H1 (cell line): ENCODE measurements around the gene CABP4. TPM values are rescaled to one million over a fixed set of nuclear protein-coding genes. Genes with fewer than 3 reads are reported as not detected.

ENCODE experiments used
- CTCF ChIA-PET: fragments of 300-600 bp; sonication (Branson Sonifier 250); formaldehyde crosslinking; loops from one replicate; lab custom pipeline; 2021; ENCODE audit not compliant: partially characterized antibody; lab: Charles Lee
- POLR2A ChIA-PET: fragments of 300-600 bp; sonication (Branson Sonifier 250); formaldehyde crosslinking; loops from one replicate; lab custom pipeline; 2021; ENCODE audit warnings: inconsistent platforms; ENCODE audit not compliant: partially characterized antibody; lab: Charles Lee
- DNase-seq, 2 experiments: peaks; one replicate each; pipeline versions ENCODE4 v3.0.0 to v3.0.0-alpha.2; 2010 to 2022; ENCODE audit warnings: low spot score in 2 of 2, low read depth in 1 of 2, mixed read lengths in 1 of 2
- FAIRE-seq: peaks from 2 replicates; lab custom pipeline; 2011; peaks lifted over from hg19 to GRCh38; lab: Jason Lieb, UNC
- H2AFZ ChIP-seq: 2 replicates; pipeline ENCODE4 v1.8.1; 2012; ENCODE audit warnings: low read length, inconsistent platforms
- H2AK5ac ChIP-seq: 2 replicates; pipeline ENCODE4 v1.6.1; 2013; ENCODE audit warnings: low read depth, low read length
- H2BK120ac ChIP-seq: replicated peaks from 2 replicates; pipeline ENCODE3; 2013; ENCODE audit warnings: low read depth, low read length, inconsistent platforms
- H2BK12ac ChIP-seq: 2 replicates; pipeline ENCODE4 v1.6.1; 2013; ENCODE audit warnings: low read depth, low read length
- H2BK15ac ChIP-seq: 2 replicates; pipeline ENCODE4 v1.6.1; 2013; ENCODE audit warnings: low read length
- H2BK20ac ChIP-seq: 2 replicates; pipeline ENCODE4 v1.6.1; 2013; ENCODE audit warnings: low read length
- H2BK5ac ChIP-seq: 2 replicates; pipeline ENCODE4 v1.6.1; 2013; ENCODE audit warnings: low read depth, low read length
- H3K14ac ChIP-seq: 2 replicates; pipeline ENCODE4 v1.6.1; 2013; ENCODE audit warnings: inconsistent platforms; ENCODE audit not compliant: insufficient read length
- H3K18ac ChIP-seq: 2 replicates; pipeline ENCODE4 v1.6.1; 2013; ENCODE audit warnings: low read length; ENCODE audit errors: extremely low read depth
- H3K23ac ChIP-seq: 2 replicates; pipeline ENCODE4 v1.6.1; 2013; ENCODE audit warnings: inconsistent platforms; ENCODE audit not compliant: insufficient read length
- H3K23me2 ChIP-seq: 2 replicates; pipeline ENCODE4 v1.6.1; 2013; ENCODE audit warnings: low read depth, low read length
- H3K27ac ChIP-seq: 2 replicates; pipeline ENCODE4 v1.6.1; 2011; ENCODE audit warnings: low read depth, low read length, inconsistent platforms
- H3K27me3 ChIP-seq, 4 experiments: replicated peaks in 1 of 4; 1 replicate in 1 of 4; 2 replicates in 3 of 4; pipeline versions ENCODE4 v1.6.1 to v1.8.1; 2011 to 2013; ENCODE audit warnings: low read length in 3 of 4, mild to moderate bottlenecking in 3 of 4, inconsistent platforms in 2 of 4, mixed read lengths in 2 of 4, moderate library complexity in 1 of 4; ENCODE audit not compliant: control insufficient read depth in 3 of 4, insufficient read depth in 3 of 4; ENCODE audit errors: extremely low read depth in 1 of 4
- H3K36me3 ChIP-seq, 4 experiments: 2 replicates each; pipeline versions ENCODE4 v1.6.1 to v1.8.1; 2011 to 2013; ENCODE audit warnings: mild to moderate bottlenecking in 4 of 4, low read length in 3 of 4, moderate library complexity in 2 of 4, control low read depth in 1 of 4, inconsistent platforms in 1 of 4; ENCODE audit not compliant: insufficient read depth in 4 of 4, control insufficient read depth in 2 of 4
- H3K4ac ChIP-seq: replicated peaks from 2 replicates; pipeline ENCODE3; 2013; ENCODE audit warnings: low read length, low read depth, mixed read lengths, inconsistent platforms; ENCODE audit not compliant: insufficient read length
- H3K4me1 ChIP-seq, 4 experiments: replicated peaks in 1 of 4; 1 replicate in 1 of 4; 2 replicates in 3 of 4; pipeline versions ENCODE4 v1.6.1 to v1.8.1; 2011 to 2013; ENCODE audit warnings: low read length in 3 of 4, inconsistent platforms in 2 of 4, mixed read lengths in 1 of 4; ENCODE audit not compliant: insufficient read depth in 4 of 4, control insufficient read depth in 3 of 4
- H3K4me2 ChIP-seq, 2 experiments: 2 replicates each; pipeline versions ENCODE4 v1.6.1 to v1.8.1; 2011 to 2013; ENCODE audit warnings: low read depth in 2 of 2, low read length in 2 of 2, control low read depth in 1 of 2, inconsistent platforms in 1 of 2, mild to moderate bottlenecking in 1 of 2; ENCODE audit not compliant: insufficient read depth in 1 of 2
- H3K4me3 ChIP-seq, 4 experiments: fragments of 200-600, 300-600 bp in 1 of 4; sonication (generic), shearing (Covaris generic), sonication (Bioruptor Twin) in 1 of 4; 2 replicates each; pipeline versions ENCODE4 v1.5.1 to v1.8.1; 2011 to 2016; ENCODE audit warnings: low read length in 4 of 4, low read depth in 3 of 4, control low read depth in 2 of 4, inconsistent platforms in 2 of 4, mild to moderate bottlenecking in 2 of 4, mixed read lengths in 1 of 4, moderate library complexity in 1 of 4; ENCODE audit not compliant: insufficient read depth in 2 of 4; ENCODE audit errors: extremely low read depth in 1 of 4
- H3K56ac ChIP-seq: replicated peaks from 2 replicates; pipeline ENCODE3; 2013; ENCODE audit warnings: low read depth, mild to moderate bottlenecking, mixed read lengths, low read length, inconsistent platforms; ENCODE audit not compliant: insufficient read length
- H3K79me1 ChIP-seq: 2 replicates; pipeline ENCODE4 v1.6.1; 2013; ENCODE audit warnings: low read depth, low read length, control low read depth
- H3K79me2 ChIP-seq, 2 experiments: 2 replicates each; pipeline versions ENCODE4 v1.6.1 to v1.8.1; 2012 to 2013; ENCODE audit warnings: low read length in 2 of 2, mild to moderate bottlenecking in 2 of 2, inconsistent platforms in 1 of 2; ENCODE audit not compliant: insufficient read depth in 2 of 2, control insufficient read depth in 1 of 2
- H3K9ac ChIP-seq, 4 experiments: replicated peaks in 1 of 4; 1 replicate in 1 of 4; 2 replicates in 3 of 4; pipeline versions ENCODE4 v1.6.1 to v1.8.1; 2011 to 2013; ENCODE audit warnings: low read depth in 3 of 4, low read length in 3 of 4, control low read depth in 2 of 4, mild to moderate bottlenecking in 2 of 4, moderate library complexity in 2 of 4, inconsistent platforms in 1 of 4; ENCODE audit errors: extremely low read depth in 1 of 4
- H3K9me3 ChIP-seq, 2 experiments: 2 replicates each; pipeline versions ENCODE4 v1.6.1 to v1.8.1; 2012 to 2013; ENCODE audit warnings: mild to moderate bottlenecking in 2 of 2, moderate library complexity in 2 of 2, control low read depth in 1 of 2, inconsistent platforms in 1 of 2, low read depth in 1 of 2, low read length in 1 of 2, mixed read lengths in 1 of 2; ENCODE audit not compliant: insufficient read depth in 2 of 2
- H4K20me1 ChIP-seq, 2 experiments: replicated peaks in 1 of 2; 2 replicates each; pipeline versions ENCODE3 to v1.8.1; 2011 to 2013; ENCODE audit warnings: inconsistent platforms in 2 of 2, low read length in 2 of 2, mild to moderate bottlenecking in 1 of 2; ENCODE audit not compliant: insufficient read depth in 2 of 2, control insufficient read depth in 1 of 2
- H4K5ac ChIP-seq: 2 replicates; pipeline ENCODE4 v1.6.1; 2013; ENCODE audit warnings: low read length, low read depth, mixed read lengths, inconsistent platforms; ENCODE audit not compliant: insufficient read length
- H4K8ac ChIP-seq: 2 replicates; pipeline ENCODE4 v1.8.0; 2013; ENCODE audit warnings: mild to moderate bottlenecking, moderate library complexity, low read length, inconsistent platforms; ENCODE audit not compliant: insufficient read depth; ENCODE audit errors: extremely low read depth
- H4K91ac ChIP-seq: replicated peaks from 2 replicates; pipeline ENCODE3; 2013; ENCODE audit warnings: low read length, mixed read lengths, inconsistent platforms; ENCODE audit not compliant: insufficient read length
- CBX5 ChIP-seq: fragments of 300-800, 300-1000 bp; sonication (generic); IDR thresholded peaks from 2 replicates; pipeline ENCODE4 v1.7.1; 2016; ENCODE audit warnings: antibody characterized with exemption, low read length, low read depth
- CBX8 ChIP-seq: fragments of 300-800, 300-1000 bp; sonication (generic); IDR thresholded peaks from 2 replicates; pipeline ENCODE4 v1.7.1; 2016; ENCODE audit warnings: low read depth, low read length, borderline replicate concordance
- CTCF ChIP-seq, 3 experiments: IDR thresholded peaks; 1 replicate in 2 of 3; 2 replicates in 1 of 3; pipeline versions ENCODE4 v1.5.1 to v1.6.1; 2011; ENCODE audit warnings: low read length in 3 of 3, mild to moderate bottlenecking in 3 of 3, inconsistent platforms in 2 of 3, low read depth in 1 of 3, moderate library complexity in 1 of 3; ENCODE audit not compliant: insufficient read depth in 1 of 3; ENCODE audit errors: control extremely low read depth in 1 of 3
- E2F6 ChIP-seq: IDR thresholded peaks from 2 replicates; pipeline ENCODE4 v1.6.1; 2012; ENCODE audit warnings: inconsistent platforms
- EGR1 ChIP-seq: IDR thresholded peaks from 2 replicates; pipeline ENCODE4 v1.6.1; 2011; ENCODE audit warnings: low read depth, low read length, borderline replicate concordance
- SAP30 ChIP-seq: fragments of 300-600 bp; sonication (generic); IDR thresholded peaks from 2 replicates; pipeline ENCODE4 v1.7.1; 2012; ENCODE audit warnings: low read length, moderate library complexity, mild to moderate bottlenecking, inconsistent platforms; ENCODE audit not compliant: insufficient read depth, insufficient replicate concordance
- SP4 ChIP-seq: IDR thresholded peaks from 2 replicates; pipeline ENCODE4 v1.6.1; 2012; ENCODE audit warnings: low read length, inconsistent platforms
- YY1 ChIP-seq: IDR thresholded peaks from 2 replicates; pipeline ENCODE4 v1.6.1; 2011; ENCODE audit warnings: low read depth, mild to moderate bottlenecking, low read length
- WGBS, 2 experiments: shearing (Covaris generic) in 1 of 2; methylation state at CpG; one replicate each; pipeline versions ENCODE4 v1.1.6 to v1.1.7; 2013 to 2015; ENCODE audit warnings: low lambda C conversion rate in 2 of 2, mixed read lengths in 2 of 2, inconsistent platforms in 1 of 2, low coverage in 1 of 2, missing lambda C conversion rate in 1 of 2; ENCODE audit not compliant: insufficient replicate concordance in 2 of 2, insufficient coverage in 1 of 2, insufficient read length in 1 of 2; ENCODE audit errors: extremely low coverage in 1 of 2, missing lambda C conversion rate in 1 of 2; 5-methylcytosine and 5-hydroxymethylcytosine counted together
- polyA plus RNA-seq, 7 experiments: library from polyadenylated mRNA; depleted of rRNA in 3 of 7; stranded (reverse) in 5 of 7; unstranded in 2 of 7; fragments of >200 nt in 5 of 7; fragments of 200-250 nt in 2 of 7; gene quantifications; 1 replicate in 5 of 7; 2 replicates in 1 of 7; 4 replicates in 1 of 7; pipeline versions ENCODE4 v1.2.1 to v1.2.3, GENCODE V29; 2011 to 2013; ENCODE audit warnings: missing spikeins in 2 of 7, mixed read lengths in 2 of 7
- total RNA-seq: library from RNA; stranded (reverse); fragmentation: NEBNext Ultra II Directional; extraction: Animal tissue kit (Norgen Biotek cat#: 25700); gene quantifications from 2 replicates; pipeline ENCODE4 v1.2.1, GENCODE V29; 2021

Gene CABP4
- total and polyA plus RNA-seq, 2 of the 8 experiments (the other 6 are each of a cell fraction or from before 2014, with no cell fraction given): not detected

DNA sequence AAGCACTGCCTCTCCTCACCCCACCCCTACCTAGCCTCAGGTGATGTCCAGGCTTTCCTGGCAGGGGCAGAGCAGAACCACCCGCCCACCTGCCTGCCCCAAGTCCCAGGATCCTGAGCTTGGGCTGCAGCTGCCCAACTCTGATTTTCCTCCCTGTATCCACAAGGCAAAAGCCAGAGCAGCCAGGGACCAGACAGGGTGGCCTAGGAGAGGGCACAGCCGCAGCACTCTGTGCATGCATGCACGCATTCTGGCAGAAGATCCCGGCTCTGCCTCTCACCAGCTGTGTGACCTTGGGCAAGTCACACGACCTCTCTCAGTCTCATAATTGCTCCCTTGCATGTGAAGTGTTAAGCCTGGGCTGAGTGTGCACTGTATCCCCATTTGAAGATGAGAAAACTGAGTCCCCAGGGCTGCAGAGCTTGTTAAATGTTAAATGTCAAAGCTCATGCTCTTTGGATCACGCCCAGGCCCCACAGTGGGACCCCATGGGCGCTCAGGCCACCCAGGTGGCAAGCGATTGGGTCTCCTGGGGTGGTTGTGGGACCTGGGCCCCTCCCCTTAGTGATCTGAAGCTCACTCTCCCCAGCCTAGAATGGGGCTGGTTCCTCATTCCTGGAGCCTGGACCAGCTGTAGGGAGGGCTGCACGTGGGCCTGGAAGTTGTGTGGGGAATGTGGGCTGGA lies 42.5 kb upstream of the CABP4 start:
- ChIA-PET POLR2A (interaction anchor here (0.8 to 3.1 kb wide), 9 partner anchors 8 to 171 kb away, joined by 3 to 11 read pairs (median 4); partner anchors contain the start of genes GSTP1, RAD9A, RPS6KB2 and TBC1D10C), CTCF (interaction anchor here (1.0 to 2.5 kb wide), 7 partner anchors 11 to 67 kb away, joined by 3 to 7 read pairs (median 4); partner anchors contain the start of genes PPP1CA, RAD9A and TMEM134)
- Histone ChIP-seq H3K56ac (no peak overlapping the region), H3K23me2 (0 out of 2 replicates have a peak, but pooled peaks cover 3% of the 10 kb centered on the region), H3K27ac (no peak overlapping the region), H2BK5ac (no peak overlapping the region), H2AFZ (no peak overlapping the region), H3K4me3 (no peak overlapping the region), H3K23ac (no peak overlapping the region), H3K79me2 (no peaks in the 10 kb centered on the region), H4K91ac (no peak overlapping the region), H2BK120ac (no peak overlapping the region), H2BK15ac (no peak overlapping the region; the same call in 1 of the 2 replicates), H3K4me2 (no peak overlapping the region), H3K14ac (no peak overlapping the region), H3K4me1 (peaks cover 4 to 22% (median 15%) of the 10 kb centered on the region in 4 experiments), H3K27me3 (peaks cover 0 to 16% (median 5%) of the 10 kb centered on the region in 4 experiments; a peak in 4 of 7 replicates), H4K20me1 (no peaks in the 10 kb centered on the region), H3K9ac (no peak overlapping the region), H4K8ac (peak overlapping the region; percentile 36; the same call in 1 of the 2 replicates), H2AK5ac (no peak overlapping the region), H4K5ac (no peak overlapping the region), H3K79me1 (no peaks in the 10 kb centered on the region), H2BK12ac (no peak overlapping the region), H2BK20ac (no peak overlapping the region), H3K4ac (no peak overlapping the region), H3K18ac (no peak overlapping the region; the same call in 1 of the 2 replicates), H3K36me3 (no peaks in the 10 kb centered on the region), H3K9me3 (no peaks in the 10 kb centered on the region)
- DNase-seq: no peak
- no peak for FAIRE-seq
- WGBS, 2 experiments: 84% methylated on average over 9 of the region's 9 CpGs; no CpG with 5 or more reads in 1 of the 2 experiments
- TF ChIP-seq YY1 (no peak), SP4 (no peak), CTCF (IDR thresholded peaks at IDR 0.05; ENCODE audit: control extremely low read depth in 1 of 3, insufficient read depth in 1 of 3, low read depth in 1 of 3, low read length in 3 of 3) (no peak), CBX5 (no peak), CBX8 (no peak), E2F6 (no peak), SAP30 (no peak), EGR1 (no peak)
